Neutrophil (primary cell): Measurements from ENCODE around the gene GATC.
A peak's percentile ranks its signal among the peaks of the same experiment; 100 is the strongest.
"Not testable (repeated sequence)": the region's sequence is repeated elsewhere in the genome, so short reads cannot be mapped to it uniquely, and the experiment has no call there.

ENCODE experiments used
- H3K27ac ChIP-seq: fragments of 200-600 bp; sonication (generic); 2 replicates; pipeline ENCODE4 v1.5.1; 2016; ENCODE audit warnings: mild to moderate bottlenecking, moderate library complexity
- H3K27me3 ChIP-seq: fragments of 200-600 bp; sonication (generic); 2 replicates; pipeline ENCODE4 v1.6.0; 2016; ENCODE audit warnings: mild to moderate bottlenecking
- H3K36me3 ChIP-seq: fragments of 200-600 bp; sonication (generic); 2 replicates; pipeline ENCODE4 v1.5.1; 2017
- H3K4me1 ChIP-seq, 2 experiments: fragments of 200-600 bp in 1 of 2; sonication (generic) in 1 of 2; 1 replicate in 1 of 2; 2 replicates in 1 of 2; pipeline versions ENCODE4 v1.5.1 to v1.6.1; 2013 to 2016; ENCODE audit warnings: low read depth in 1 of 2, low read length in 1 of 2, mild to moderate bottlenecking in 1 of 2, moderate library complexity in 1 of 2; ENCODE audit not compliant: control insufficient read depth in 1 of 2, insufficient read depth in 1 of 2
- H3K4me3 ChIP-seq, 2 experiments: fragments of 200-600 bp in 1 of 2; sonication (generic) in 1 of 2; 1 replicate in 1 of 2; 2 replicates in 1 of 2; pipeline ENCODE4 v1.5.1; 2013 to 2016; ENCODE audit warnings: low read depth in 1 of 2, low read length in 1 of 2, mild to moderate bottlenecking in 1 of 2, moderate library complexity in 1 of 2
- H3K9me3 ChIP-seq: fragments of 200-600 bp; sonication (generic); 2 replicates; pipeline ENCODE4 v1.5.1; 2016
- TF ChIP-seq, protein P1 (sequence below): fragments of 200-600 bp; sonication (generic); IDR thresholded peaks from 2 replicates; pipeline ENCODE4 v1.5.1; 2016; ENCODE audit warnings: antibody characterized with exemption

The GATC gene

DNA sequence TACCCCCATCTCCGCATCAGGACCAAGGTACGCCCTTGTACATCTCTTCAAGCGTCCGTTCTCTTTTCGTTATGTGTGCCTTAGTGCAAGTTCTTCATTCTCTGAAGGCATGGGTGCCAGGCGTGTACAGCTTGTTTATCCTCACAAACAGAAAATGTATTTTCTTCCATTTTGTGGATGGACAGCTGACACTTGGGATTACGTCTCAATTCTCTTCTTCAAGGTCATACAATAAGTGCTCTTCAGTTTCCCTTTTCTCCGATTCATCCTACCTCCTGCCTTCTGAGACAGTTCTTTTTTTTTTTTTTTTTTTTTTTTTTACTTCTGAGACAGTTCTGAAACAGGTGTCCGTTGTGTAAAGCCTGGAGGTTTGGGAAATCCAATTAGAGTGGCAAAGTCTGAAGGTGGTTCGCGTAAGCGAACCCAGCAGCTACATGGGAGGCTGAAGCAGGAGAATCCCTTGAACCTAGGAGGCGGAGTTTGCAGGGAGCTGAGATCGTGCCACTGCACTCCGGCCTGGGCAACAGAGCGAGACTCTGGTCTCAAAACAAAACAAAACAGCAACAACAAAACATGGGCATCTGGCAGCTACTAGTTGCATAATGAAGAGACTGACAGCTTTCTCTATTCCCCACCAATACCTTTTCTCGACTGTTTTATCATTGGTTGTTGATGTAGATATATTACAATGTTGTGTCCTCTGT, 7.6 kb upstream of the GATC start:
- TF ChIP-seq, protein P1, sequence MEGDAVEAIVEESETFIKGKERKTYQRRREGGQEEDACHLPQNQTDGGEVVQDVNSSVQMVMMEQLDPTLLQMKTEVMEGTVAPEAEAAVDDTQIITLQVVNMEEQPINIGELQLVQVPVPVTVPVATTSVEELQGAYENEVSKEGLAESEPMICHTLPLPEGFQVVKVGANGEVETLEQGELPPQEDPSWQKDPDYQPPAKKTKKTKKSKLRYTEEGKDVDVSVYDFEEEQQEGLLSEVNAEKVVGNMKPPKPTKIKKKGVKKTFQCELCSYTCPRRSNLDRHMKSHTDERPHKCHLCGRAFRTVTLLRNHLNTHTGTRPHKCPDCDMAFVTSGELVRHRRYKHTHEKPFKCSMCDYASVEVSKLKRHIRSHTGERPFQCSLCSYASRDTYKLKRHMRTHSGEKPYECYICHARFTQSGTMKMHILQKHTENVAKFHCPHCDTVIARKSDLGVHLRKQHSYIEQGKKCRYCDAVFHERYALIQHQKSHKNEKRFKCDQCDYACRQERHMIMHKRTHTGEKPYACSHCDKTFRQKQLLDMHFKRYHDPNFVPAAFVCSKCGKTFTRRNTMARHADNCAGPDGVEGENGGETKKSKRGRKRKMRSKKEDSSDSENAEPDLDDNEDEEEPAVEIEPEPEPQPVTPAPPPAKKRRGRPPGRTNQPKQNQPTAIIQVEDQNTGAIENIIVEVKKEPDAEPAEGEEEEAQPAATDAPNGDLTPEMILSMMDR: no peak
- Histone ChIP-seq H3K27me3 (no peaks in the 10 kb centered on the region), H3K4me3 (peak overlapping the region; percentile 70 to 94), H3K4me1 (peaks cover 25 to 26% of the 10 kb centered on the region in 2 experiments), H3K27ac (peak overlapping the region; percentile 87), H3K9me3 (no peaks in the 10 kb centered on the region), H3K36me3 (peaks cover 43% of the 10 kb centered on the region)

GRCh38 chr12:120439646-120440247, 6.5 kb upstream of the GATC start:
- H3K9me3 ChIP-seq: no peaks in the 10 kb centered on the region
- TF ChIP-seq, protein P1: peak; percentile 59
- H3K4me3 ChIP-seq: no peak overlapping the region
- peaks cover 25 to 26% of the 10 kb centered on the region in 2 experiments for H3K4me1 ChIP-seq
- no peaks in the 10 kb centered on the region for H3K27me3 ChIP-seq
- no peak overlapping the region for H3K27ac ChIP-seq
- peaks cover 48% of the 10 kb centered on the region for H3K36me3 ChIP-seq

GRCh38 chr12:120444676-120445075, 1.6 kb upstream of the GATC start:
- Histone ChIP-seq H3K27ac (no peak overlapping the region), H3K36me3 (peaks cover 42% of the 10 kb centered on the region), H3K27me3 (no peaks in the 10 kb centered on the region), H3K9me3 (no peaks in the 10 kb centered on the region), H3K4me3 (no peak overlapping the region), H3K4me1 (peaks cover 18 to 23% of the 10 kb centered on the region in 2 experiments)
- TF ChIP-seq, protein P1: no peak

DNA sequence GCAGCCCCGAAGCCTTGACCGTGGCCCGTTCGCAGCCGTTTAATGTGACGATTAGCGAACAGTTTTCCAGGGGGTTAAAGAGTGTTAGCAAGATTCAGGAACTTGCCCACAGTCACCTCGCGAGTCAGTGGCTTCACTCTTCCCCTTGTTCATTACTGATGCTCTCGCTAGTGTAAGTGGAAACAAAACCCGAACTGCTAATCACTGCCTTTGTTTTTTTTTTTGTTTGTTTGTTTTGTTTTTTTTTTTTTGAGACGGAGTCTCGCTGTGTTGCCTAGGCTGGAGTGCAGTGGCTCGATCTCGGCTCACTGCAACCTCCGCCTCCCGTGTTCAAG, 567 bp downstream of the GATC start:
- H3K9me3 ChIP-seq, H3K27me3 ChIP-seq: not testable (repeated sequence)
- peak overlapping the region; percentile 73 to 89 for H3K4me3 ChIP-seq
- H3K4me1 ChIP-seq: peaks cover 14 to 20% of the 10 kb centered on the region in 2 experiments
- H3K36me3 ChIP-seq: peaks cover 22% of the 10 kb centered on the region
- H3K27ac ChIP-seq: peak overlapping the region; percentile 86

DNA sequence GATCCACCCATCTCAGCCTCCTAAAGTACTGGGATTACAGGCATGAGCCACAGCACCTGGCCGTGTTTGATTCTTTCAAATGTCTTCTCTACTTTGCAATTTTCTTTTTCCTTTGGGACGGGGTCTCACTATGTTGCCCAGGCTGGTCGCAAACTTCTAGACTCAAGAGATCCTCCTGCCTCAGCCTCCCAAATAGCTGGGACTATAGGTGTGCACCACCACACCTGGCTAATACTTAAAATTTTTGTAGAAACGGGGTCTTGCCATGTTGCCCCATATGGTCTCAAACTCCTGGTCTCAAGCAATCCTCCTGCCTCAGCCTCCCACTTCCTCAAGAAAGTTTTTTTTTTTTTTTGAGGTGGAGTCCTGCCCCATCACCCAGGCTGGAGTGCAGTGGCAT, 1.7 kb downstream of the GATC start:
- peaks cover 14 to 20% of the 10 kb centered on the region in 2 experiments for H3K4me1 ChIP-seq
- TF ChIP-seq, protein P1: no peak

DNA sequence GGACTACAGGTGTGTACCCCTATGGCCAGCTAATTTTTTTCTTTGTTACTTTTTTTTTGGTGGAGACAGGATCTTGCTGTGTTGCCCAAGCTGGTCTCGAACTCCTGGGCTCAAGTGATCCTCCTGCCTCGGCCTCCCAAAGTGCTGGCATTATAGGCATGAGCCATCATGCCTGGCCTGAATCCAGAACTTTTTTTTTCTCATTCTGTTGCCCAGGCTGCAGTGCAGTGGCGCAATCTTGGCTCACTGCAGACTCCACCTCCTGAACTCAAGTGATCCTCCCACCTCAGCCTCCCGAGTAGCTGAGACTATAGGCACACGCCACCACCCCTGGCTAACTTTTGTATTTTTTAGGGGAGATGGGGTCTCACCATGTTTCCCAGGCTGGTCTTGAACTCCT, 6.3 kb downstream of the GATC start:
- H3K36me3 ChIP-seq: peaks cover 26% of the 10 kb centered on the region

More for the DNA sequence above, 1.7 kb downstream of the GATC start:
- Histone ChIP-seq H3K27ac (no peak overlapping the region), H3K27me3 (no peaks in the 10 kb centered on the region), H3K36me3 (peaks cover 12% of the 10 kb centered on the region), H3K4me3 (no peak overlapping the region), H3K9me3 (no peaks in the 10 kb centered on the region)

More for the DNA sequence above, 6.3 kb downstream of the GATC start:
- H3K27me3 ChIP-seq, H3K4me1 ChIP-seq, H3K27ac ChIP-seq, H3K9me3 ChIP-seq, H3K4me3 ChIP-seq: not testable (repeated sequence)
